GM18909 (cell line): ENCODE data around the gene NUCKS1.

Source experiments
- ATAC-seq: cut with Tn5 transposase; IDR thresholded peaks from one replicate; pipeline ENCODE4 v1.9.1; 2021; ENCODE audit warnings: mild to moderate bottlenecking; ENCODE audit not compliant: unreplicated experiment, poor library complexity

Gene NUCKS1

GRCh38 chr1:205772607-205773032 lies 22.6 kb upstream of the NUCKS1 start:
- no peak for ATAC-seq

GRCh38 chr1:205770618-205771017 lies 20.6 kb upstream of the NUCKS1 start:
- no peak for ATAC-seq

GRCh38 chr1:205769641-205770365 lies 19.8 kb upstream of the NUCKS1 start:
- ATAC-seq, result no peak

- ATAC-seq, result no peak
Measured at GRCh38 chr1:205767248-205767647, 17.3 kb upstream of the NUCKS1 start.

- ATAC-seq, result no peak
Measured at GRCh38 chr1:205766570-205766969, 16.6 kb upstream of the NUCKS1 start.

- ATAC-seq, result no peak
Measured at GRCh38 chr1:205766038-205766437, 16.1 kb upstream of the NUCKS1 start.

GRCh38 chr1:205764578-205764977 lies 14.6 kb upstream of the NUCKS1 start:
- ATAC-seq, result no peak

GRCh38 chr1:205763980-205764379 lies 14.0 kb upstream of the NUCKS1 start:
- no peak for ATAC-seq

- no peak for ATAC-seq
Measured at GRCh38 chr1:205760606-205761005, 10.6 kb upstream of the NUCKS1 start.

GRCh38 chr1:205756552-205756951 lies 6.6 kb upstream of the NUCKS1 start:
- ATAC-seq, result no peak

- ATAC-seq, result no peak
Measured at GRCh38 chr1:205754857-205755256, 4.9 kb upstream of the NUCKS1 start.

- ATAC-seq, result no peak
Measured at GRCh38 chr1:205751036-205751651, 1.2 kb upstream of the NUCKS1 start.

GRCh38 chr1:205749234-205750137 lies 496 bp downstream of the NUCKS1 start:
- ATAC-seq, result peak; percentile 84

- peak; percentile 15 for ATAC-seq
Measured at GRCh38 chr1:205748403-205749233, 1.4 kb downstream of the NUCKS1 start.

GRCh38 chr1:205746757-205747412 lies 3.1 kb downstream of the NUCKS1 start:
- no peak for ATAC-seq

GRCh38 chr1:205744403-205744802 lies 5.6 kb downstream of the NUCKS1 start:
- no peak for ATAC-seq

- no peak for ATAC-seq
Measured at GRCh38 chr1:205743977-205744376, 6.0 kb downstream of the NUCKS1 start.

- no peak for ATAC-seq
Measured at GRCh38 chr1:205741681-205742080, 8.3 kb downstream of the NUCKS1 start.

GRCh38 chr1:205739348-205740160 lies 10.4 kb downstream of the NUCKS1 start:
- no peak for ATAC-seq
